ENCODE data around the gene NHLRC4. TPM values are rescaled to one million over a fixed set of nuclear protein-coding genes. Genes with fewer than 3 reads are reported as not detected.

The NHLRC4 gene
- polyA plus RNA-seq, 4 donors, result 7.3 to 13.7 (median 8.3) TPM

GRCh38 chr16:529012-529575, 37.7 kb upstream of the NHLRC4 start:
- DNase-seq (ENCODE audit: low read depth in 4 of 4, low spot score in 2 of 4), result no peak

GRCh38 chr16:530111-530817, 36.5 kb upstream of the NHLRC4 start:
- DNase-seq (ENCODE audit: low read depth in 4 of 4, low spot score in 2 of 4), result no peak

- DNase-seq (ENCODE audit: low read depth in 4 of 4, low spot score in 2 of 4), result no peak
These were observed 35.2 kb upstream of the NHLRC4 start for GRCh38 chr16:531494-532125.

- no peak for DNase-seq (ENCODE audit: low read depth in 4 of 4, low spot score in 2 of 4)
These were observed 33.2 kb upstream of the NHLRC4 start for GRCh38 chr16:533391-534123.

- no peak for DNase-seq (ENCODE audit: low read depth in 4 of 4, low spot score in 2 of 4)
These were observed 32.7 kb upstream of the NHLRC4 start for GRCh38 chr16:534135-534534.

- no peak for DNase-seq (ENCODE audit: low read depth in 4 of 4, low spot score in 2 of 4)
These were observed 31.9 kb upstream of the NHLRC4 start for GRCh38 chr16:534856-535445.

- DNase-seq (ENCODE audit: low read depth in 4 of 4, low spot score in 2 of 4), result no peak
These were observed 31.1 kb upstream of the NHLRC4 start for GRCh38 chr16:535446-536405.

- no peak for DNase-seq (ENCODE audit: low read depth in 4 of 4, low spot score in 2 of 4)
These were observed 30.1 kb upstream of the NHLRC4 start for GRCh38 chr16:536746-537145.

- DNase-seq (ENCODE audit: low read depth in 4 of 4, low spot score in 2 of 4), result no peak
These were observed 29.1 kb upstream of the NHLRC4 start for GRCh38 chr16:537415-538335.

- DNase-seq (ENCODE audit: low read depth in 4 of 4, low spot score in 2 of 4), result no peak
These were observed 26.8 kb upstream of the NHLRC4 start for GRCh38 chr16:539901-540530.

GRCh38 chr16:540645-541340, 26.0 kb upstream of the NHLRC4 start:
- no peak for DNase-seq (ENCODE audit: low read depth in 4 of 4, low spot score in 2 of 4)

GRCh38 chr16:543301-544164, 23.3 kb upstream of the NHLRC4 start:
- DNase-seq (ENCODE audit: low read depth in 4 of 4, low spot score in 2 of 4), result no peak

- no peak for DNase-seq (ENCODE audit: low read depth in 4 of 4, low spot score in 2 of 4)
These were observed 22.3 kb upstream of the NHLRC4 start for GRCh38 chr16:544517-544916.

- no peak for DNase-seq (ENCODE audit: low read depth in 4 of 4, low spot score in 2 of 4)
These were observed 19.7 kb upstream of the NHLRC4 start for GRCh38 chr16:546909-547770.

GRCh38 chr16:548586-548985, 18.2 kb upstream of the NHLRC4 start:
- DNase-seq (ENCODE audit: low read depth in 4 of 4, low spot score in 2 of 4), result no peak

All from left renal cortex interstitium (tissue), 4 donors.